Measurements from ENCODE around the gene KRTAP5-2. TPM values are rescaled to one million over a fixed set of nuclear protein-coding genes. Genes with fewer than 3 reads are reported as not detected.
"Not testable (repeated sequence)": the region's sequence is repeated elsewhere in the genome, so short reads cannot be mapped to it uniquely, and the experiment has no call there.

The KRTAP5-2 gene
- total RNA-seq, 4 donors from 2014 or later: 1.7 to 12.0 (median 4.6) TPM; not detected in 1

DNA sequence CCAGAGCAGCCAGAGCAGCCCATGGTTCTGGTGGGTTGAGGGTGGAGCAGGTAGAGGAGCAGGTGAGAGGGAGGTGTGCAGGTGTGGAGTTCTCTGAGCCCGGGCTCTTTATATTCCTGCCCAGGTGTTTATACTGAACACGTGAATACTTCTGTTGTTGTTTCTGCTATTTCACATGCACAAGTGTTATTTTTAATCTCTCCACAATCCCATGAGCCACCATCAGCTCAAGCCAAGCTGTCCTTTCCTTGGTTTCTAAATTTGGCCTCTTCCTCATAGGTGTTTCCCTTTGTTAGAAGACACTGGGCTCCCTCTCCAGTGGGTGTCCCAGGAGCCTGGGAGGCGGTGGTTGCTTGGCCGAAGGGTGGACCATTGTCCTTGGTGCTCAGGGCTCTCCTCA, 10.3 kb upstream of the KRTAP5-2 start, which contains the start of gene KRTAP5-3:
KRTAP5-3 (minus strand) TSS at position 101 of the 400 bp plus-strand sequence; CDS start at position 23, 78 bp downstream.
- TF ChIP-seq, protein P1, sequence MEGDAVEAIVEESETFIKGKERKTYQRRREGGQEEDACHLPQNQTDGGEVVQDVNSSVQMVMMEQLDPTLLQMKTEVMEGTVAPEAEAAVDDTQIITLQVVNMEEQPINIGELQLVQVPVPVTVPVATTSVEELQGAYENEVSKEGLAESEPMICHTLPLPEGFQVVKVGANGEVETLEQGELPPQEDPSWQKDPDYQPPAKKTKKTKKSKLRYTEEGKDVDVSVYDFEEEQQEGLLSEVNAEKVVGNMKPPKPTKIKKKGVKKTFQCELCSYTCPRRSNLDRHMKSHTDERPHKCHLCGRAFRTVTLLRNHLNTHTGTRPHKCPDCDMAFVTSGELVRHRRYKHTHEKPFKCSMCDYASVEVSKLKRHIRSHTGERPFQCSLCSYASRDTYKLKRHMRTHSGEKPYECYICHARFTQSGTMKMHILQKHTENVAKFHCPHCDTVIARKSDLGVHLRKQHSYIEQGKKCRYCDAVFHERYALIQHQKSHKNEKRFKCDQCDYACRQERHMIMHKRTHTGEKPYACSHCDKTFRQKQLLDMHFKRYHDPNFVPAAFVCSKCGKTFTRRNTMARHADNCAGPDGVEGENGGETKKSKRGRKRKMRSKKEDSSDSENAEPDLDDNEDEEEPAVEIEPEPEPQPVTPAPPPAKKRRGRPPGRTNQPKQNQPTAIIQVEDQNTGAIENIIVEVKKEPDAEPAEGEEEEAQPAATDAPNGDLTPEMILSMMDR (IDR thresholded peaks at IDR 0.05): no peak
- no peak for TF ChIP-seq EP300 (IDR thresholded peaks at IDR 0.05)
- no peak for TF ChIP-seq POLR2A (IDR thresholded peaks at IDR 0.05)
- no peak for DNase-seq (ENCODE audit: low spot score in 2 of 2)
- WGBS: 61% methylated on average over 4 of the region's 4 CpGs
- Histone ChIP-seq H3K4me1 (no peaks in the 10 kb centered on the region), H3K27ac (no peak within 1 kb of the TSS), H3K9me3 (no peaks in the 10 kb centered on the region), H3K27me3 (peaks cover 66% of the 10 kb centered on the region), H3K4me3 (no peak within 1 kb of the TSS), H3K36me3 (no peaks in the 10 kb centered on the region)

DNA sequence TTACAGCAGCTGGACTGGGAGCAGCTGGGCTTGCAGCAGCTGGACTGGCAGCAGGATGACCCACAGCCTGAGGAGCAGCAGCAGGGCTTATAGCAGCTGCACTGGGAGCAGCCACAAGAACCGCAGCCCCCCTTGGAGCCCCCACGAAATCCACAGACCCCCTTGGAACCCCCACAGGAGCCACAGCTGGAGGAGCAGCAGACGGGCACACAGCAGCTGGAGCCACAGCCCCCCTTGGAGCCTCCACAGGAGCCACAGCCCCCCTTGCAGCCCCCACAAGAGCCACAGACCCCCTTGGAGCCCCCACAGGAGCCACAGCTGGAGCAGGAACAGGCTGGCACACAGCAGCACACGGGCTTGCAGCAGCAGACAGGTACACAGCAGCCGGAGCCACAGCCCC, 9.8 kb upstream of the KRTAP5-2 start:
- H3K4me1 ChIP-seq; H3K27ac ChIP-seq; H3K4me3 ChIP-seq; H3K36me3 ChIP-seq; DNase-seq (ENCODE audit: low spot score in 2 of 2); H3K9me3 ChIP-seq: not testable (repeated sequence)
- peaks cover 66% of the 10 kb centered on the region for H3K27me3 ChIP-seq
- WGBS: 40% methylated on average over 1 of the region's 5 CpGs

DNA sequence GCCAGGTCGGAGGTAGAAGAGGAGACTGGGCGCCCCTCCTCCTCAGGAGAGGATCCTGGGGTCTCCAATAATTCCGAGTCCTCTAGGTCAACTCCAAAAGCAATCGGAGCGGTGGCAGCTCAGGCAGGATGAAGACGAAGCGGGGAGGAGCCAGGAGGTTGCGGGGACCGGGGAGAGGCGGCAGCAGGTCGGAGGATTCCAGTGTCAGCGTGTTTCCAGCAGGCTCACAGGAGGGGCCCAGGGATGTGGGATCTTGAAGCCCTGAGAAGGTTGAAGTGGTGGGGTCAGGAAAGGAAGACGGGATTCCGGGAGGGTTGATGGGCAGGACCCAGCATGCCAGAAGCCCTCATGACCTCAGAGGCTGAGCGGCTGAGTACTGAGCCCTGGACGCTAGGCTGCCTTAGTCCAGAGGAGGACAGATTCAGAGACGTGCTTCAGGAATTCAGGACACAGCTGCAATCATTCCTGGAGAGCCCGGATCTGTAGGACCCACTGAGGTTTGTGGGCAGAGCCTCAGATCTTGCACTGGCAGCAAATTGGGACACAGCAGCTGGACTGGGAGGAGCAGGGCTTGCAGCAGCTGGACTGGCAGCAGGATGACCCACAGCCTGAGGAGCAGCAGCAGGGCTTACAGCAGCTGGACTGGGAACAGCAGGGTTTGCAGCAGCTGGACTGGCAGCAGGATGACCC, 9.2 kb upstream of the KRTAP5-2 start:
- not testable (repeated sequence) for H3K9me3 ChIP-seq; H3K4me1 ChIP-seq; H3K4me3 ChIP-seq; H3K27ac ChIP-seq; H3K36me3 ChIP-seq; DNase-seq (ENCODE audit: low spot score in 2 of 2)
- H3K27me3 ChIP-seq: peaks cover 66% of the 10 kb centered on the region
- 35% methylated on average over 18 of the region's 18 CpGs for WGBS

DNA sequence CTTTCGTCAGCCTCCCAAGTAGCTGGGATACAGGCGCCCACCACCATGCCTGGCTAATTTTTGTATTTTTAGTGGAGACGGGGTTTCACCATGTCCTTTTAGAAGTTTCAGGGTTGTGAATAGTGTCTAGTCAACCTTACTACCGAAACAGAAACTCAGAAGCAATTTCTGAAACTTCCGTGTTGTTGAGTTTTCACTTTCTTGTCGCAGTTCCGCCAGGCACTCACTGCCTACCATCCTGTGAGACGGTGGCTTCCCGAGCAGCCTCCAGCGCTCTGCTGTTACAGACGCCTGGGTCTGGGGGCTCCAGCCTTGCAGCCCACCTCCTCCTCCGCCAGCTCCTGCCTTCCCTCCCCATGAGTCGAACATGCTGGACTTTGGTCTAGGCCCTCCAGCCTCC, 7.8 kb upstream of the KRTAP5-2 start:
- not testable (repeated sequence) for H3K4me1 ChIP-seq

DNA sequence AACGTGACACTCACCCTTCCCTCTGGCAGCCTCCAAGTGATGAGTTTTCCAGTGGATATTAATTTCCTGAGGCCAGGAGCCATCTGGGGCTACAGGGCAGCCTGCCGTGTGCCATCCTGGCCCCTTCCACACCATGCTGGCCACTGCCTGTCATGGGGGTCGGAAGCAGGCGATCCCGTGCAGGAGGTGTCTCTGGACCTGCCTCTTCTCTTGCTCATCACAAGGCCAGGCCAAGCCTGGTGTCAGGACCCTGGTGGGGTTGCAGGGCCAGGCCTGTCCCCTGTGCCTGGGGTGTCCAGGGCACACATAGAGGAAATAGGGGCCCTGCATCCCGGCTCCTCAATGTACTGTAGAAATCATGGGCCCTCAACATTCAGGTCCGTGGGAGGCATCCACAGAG, 6.6 kb upstream of the KRTAP5-2 start:
- no peaks in the 10 kb centered on the region for H3K36me3 ChIP-seq
- no peak overlapping the region for H3K4me3 ChIP-seq
- H3K27ac ChIP-seq: no peak overlapping the region
- TF ChIP-seq POLR2A (IDR thresholded peaks at IDR 0.05): no peak
- TF ChIP-seq, protein P1 (IDR thresholded peaks at IDR 0.05): no peak
- no peak for TF ChIP-seq EP300 (IDR thresholded peaks at IDR 0.05)
- TF ChIP-seq POLR2AphosphoS5 (IDR thresholded peaks at IDR 0.05): no peak
- 80% methylated on average over 2 of the region's 7 CpGs for WGBS
- H3K4me1 ChIP-seq: no peaks in the 10 kb centered on the region
- no peaks in the 10 kb centered on the region for H3K9me3 ChIP-seq
- DNase-seq (ENCODE audit: low spot score in 2 of 2): no peak
- peaks cover 60% of the 10 kb centered on the region for H3K27me3 ChIP-seq

More for the DNA sequence above, 7.8 kb upstream of the KRTAP5-2 start:
- 85% methylated on average over 13 of the region's 13 CpGs for WGBS
- not testable (repeated sequence) for H3K9me3 ChIP-seq; H3K27ac ChIP-seq; H3K4me3 ChIP-seq; DNase-seq (ENCODE audit: low spot score in 2 of 2); H3K36me3 ChIP-seq
- peaks cover 62% of the 10 kb centered on the region for H3K27me3 ChIP-seq

DNA sequence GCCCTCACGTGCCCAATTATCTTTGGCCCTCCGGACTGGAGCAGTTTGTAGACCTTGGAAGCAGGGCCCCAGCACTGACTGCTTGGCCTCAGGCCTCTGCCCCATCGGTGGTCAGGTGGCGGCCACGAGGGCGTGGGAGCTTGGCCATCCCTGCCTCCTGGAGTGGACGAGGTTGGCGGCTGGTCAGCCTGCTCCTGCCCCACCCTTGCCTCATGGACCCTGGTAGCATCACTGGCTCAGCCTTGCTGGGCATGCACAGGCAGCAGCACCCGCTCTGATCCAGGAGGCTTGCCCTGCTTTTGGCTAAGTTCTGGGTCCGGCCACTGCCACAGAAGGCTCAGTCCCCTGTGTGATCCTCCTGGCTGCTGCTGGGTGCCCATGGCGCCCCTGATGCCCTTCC, 6.1 kb upstream of the KRTAP5-2 start:
- Histone ChIP-seq H3K4me3 (no peak overlapping the region), H3K9me3 (no peaks in the 10 kb centered on the region), H3K27me3 (peaks cover 55% of the 10 kb centered on the region), H3K36me3 (no peaks in the 10 kb centered on the region), H3K4me1 (no peaks in the 10 kb centered on the region), H3K27ac (no peak overlapping the region)
- TF ChIP-seq POLR2AphosphoS5 (IDR thresholded peaks at IDR 0.05) (no peak), EP300 (IDR thresholded peaks at IDR 0.05) (no peak), POLR2A (IDR thresholded peaks at IDR 0.05) (no peak)
- TF ChIP-seq, protein P1 (IDR thresholded peaks at IDR 0.05): no peak
- WGBS: 87% methylated on average over 6 of the region's 11 CpGs
- no peak for DNase-seq (ENCODE audit: low spot score in 2 of 2)

DNA sequence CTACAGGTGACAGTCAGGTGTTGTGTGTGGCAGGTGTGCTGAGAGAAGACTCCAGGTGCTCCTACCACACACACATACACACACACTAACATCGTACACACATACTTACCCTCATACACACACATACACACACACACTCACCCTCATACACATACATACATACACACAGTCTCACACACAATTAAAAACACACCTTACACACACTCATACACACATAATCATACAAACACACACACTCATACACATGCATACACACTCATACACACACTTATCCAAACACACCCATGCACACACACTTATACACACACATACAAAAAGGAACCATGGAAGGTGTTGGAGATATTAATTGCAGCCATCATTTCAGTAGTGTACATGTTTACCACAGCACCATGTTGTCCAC, 5.5 kb upstream of the KRTAP5-2 start:
- no peaks in the 10 kb centered on the region for H3K9me3 ChIP-seq
- DNase-seq (ENCODE audit: low spot score in 2 of 2): no peak
- H3K27me3 ChIP-seq: peaks cover 52% of the 10 kb centered on the region
- H3K36me3 ChIP-seq: no peaks in the 10 kb centered on the region
- TF ChIP-seq, protein P1 (IDR thresholded peaks at IDR 0.05): no peak
- TF ChIP-seq POLR2A (IDR thresholded peaks at IDR 0.05) (no peak), POLR2AphosphoS5 (IDR thresholded peaks at IDR 0.05) (no peak), EP300 (IDR thresholded peaks at IDR 0.05) (no peak)
- WGBS: 100% methylated on average over 1 of the region's 1 CpG
- H3K27ac ChIP-seq: no peak overlapping the region
- H3K4me3 ChIP-seq: no peak overlapping the region
- H3K4me1 ChIP-seq: no peaks in the 10 kb centered on the region

DNA sequence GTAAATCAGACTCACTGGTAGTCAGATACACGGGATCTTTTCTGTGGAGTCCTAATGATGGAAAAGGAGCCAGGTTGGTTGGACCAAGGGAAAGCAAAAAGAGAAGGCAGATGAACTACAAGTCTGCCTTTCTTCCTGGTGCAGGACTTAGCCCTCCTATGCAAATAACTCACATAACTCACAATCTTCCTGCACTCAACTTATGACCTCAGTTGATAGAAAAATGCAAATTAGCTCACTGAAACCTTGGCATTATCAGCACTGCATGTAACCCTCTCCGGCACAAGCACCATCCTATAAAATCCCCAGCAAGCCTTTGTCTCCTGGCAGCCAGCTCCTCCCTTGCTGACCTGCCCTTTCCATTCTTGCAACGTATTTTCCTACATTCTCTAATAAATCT, 3.6 kb upstream of the KRTAP5-2 start:
- H3K27me3 ChIP-seq: peaks cover 53% of the 10 kb centered on the region
- H3K4me1 ChIP-seq; H3K36me3 ChIP-seq; DNase-seq (ENCODE audit: low spot score in 2 of 2); H3K27ac ChIP-seq; H3K4me3 ChIP-seq; H3K9me3 ChIP-seq: not testable (repeated sequence)
- WGBS: 63% methylated on average over 3 of the region's 3 CpGs

Measured in suprapubic skin (tissue), 4 donors.